Measurements from ENCODE around the gene ABCB11. TPM values are rescaled to one million over a fixed set of nuclear protein-coding genes. Genes with fewer than 3 reads are reported as not detected.
A peak's percentile ranks its signal among the peaks of the same experiment; 100 is the strongest.

Gene ABCB11
- total RNA-seq, 1 donor from 2014 or later: 0.24 TPM

GRCh38 chr2:168929031-168929430, 102.1 kb downstream of the ABCB11 start:
- Mint-ChIP-seq H3K4me3 (no peak overlapping the region), H3K27ac (no peak overlapping the region), H3K9me3 (no peaks in the 10 kb centered on the region), H3K27me3 (peaks cover 4% of the 10 kb centered on the region), H3K4me1 (ENCODE audit: unreplicated experiment) (no peaks in the 10 kb centered on the region), H3K36me3 (no peaks in the 10 kb centered on the region)
- DNase-seq (ENCODE audit: extremely low spot score, unreplicated experiment): no peak
- no peak for TF ChIP-seq CTCF (conservative IDR thresholded peaks at IDR 0.05)

- no peak overlapping the region for H3K4me3 Mint-ChIP-seq
- H3K27ac Mint-ChIP-seq: no peak overlapping the region
- H3K27me3 Mint-ChIP-seq: peaks cover 4% of the 10 kb centered on the region
- no peaks in the 10 kb centered on the region for H3K4me1 Mint-ChIP-seq (ENCODE audit: unreplicated experiment)
- no peak for TF ChIP-seq CTCF (conservative IDR thresholded peaks at IDR 0.05)
- DNase-seq (ENCODE audit: extremely low spot score, unreplicated experiment): no peak
- no peaks in the 10 kb centered on the region for H3K36me3 Mint-ChIP-seq
- H3K9me3 Mint-ChIP-seq: no peaks in the 10 kb centered on the region
Observed at GRCh38 chr2:168928113-168928831, 102.9 kb downstream of the ABCB11 start.

- Mint-ChIP-seq H3K4me1 (ENCODE audit: unreplicated experiment) (no peaks in the 10 kb centered on the region), H3K4me3 (no peak overlapping the region), H3K27me3 (peaks cover 11% of the 10 kb centered on the region), H3K9me3 (no peaks in the 10 kb centered on the region), H3K27ac (no peak overlapping the region), H3K36me3 (no peaks in the 10 kb centered on the region)
- TF ChIP-seq CTCF (conservative IDR thresholded peaks at IDR 0.05): no peak
- no peak for DNase-seq (ENCODE audit: extremely low spot score, unreplicated experiment)
Observed at GRCh38 chr2:168926621-168927386, 104.3 kb downstream of the ABCB11 start.

GRCh38 chr2:168920504-168921157, 110.5 kb downstream of the ABCB11 start:
- no peaks in the 10 kb centered on the region for H3K4me1 Mint-ChIP-seq (ENCODE audit: unreplicated experiment)
- H3K27me3 Mint-ChIP-seq: peaks cover 20% of the 10 kb centered on the region
- no peak for DNase-seq (ENCODE audit: extremely low spot score, unreplicated experiment)
- no peak overlapping the region for H3K27ac Mint-ChIP-seq
- H3K9me3 Mint-ChIP-seq: peaks cover 6% of the 10 kb centered on the region
- peak; percentile 84 for TF ChIP-seq CTCF (conservative IDR thresholded peaks at IDR 0.05)
- H3K36me3 Mint-ChIP-seq: no peaks in the 10 kb centered on the region
- no peak overlapping the region for H3K4me3 Mint-ChIP-seq

- Mint-ChIP-seq H3K27ac (no peak overlapping the region), H3K4me3 (no peak overlapping the region), H3K9me3 (peaks cover 6% of the 10 kb centered on the region), H3K36me3 (no peaks in the 10 kb centered on the region), H3K27me3 (peaks cover 48% of the 10 kb centered on the region), H3K4me1 (ENCODE audit: unreplicated experiment) (peaks cover 12% of the 10 kb centered on the region)
- no peak for DNase-seq (ENCODE audit: extremely low spot score, unreplicated experiment)
- TF ChIP-seq CTCF (conservative IDR thresholded peaks at IDR 0.05): no peak
Observed at GRCh38 chr2:168916331-168916675, 114.8 kb downstream of the ABCB11 start.

Measured in type B pancreatic cell (in vitro differentiated cells).